ENCODE measurements around the gene SEL1L3. TPM values are rescaled to one million over a fixed set of nuclear protein-coding genes. Genes with fewer than 3 reads are reported as not detected.
"Not testable (repeated sequence)": the region's sequence is repeated elsewhere in the genome, so short reads cannot be mapped to it uniquely, and the experiment has no call there.

Gene SEL1L3
- total RNA-seq, result 10 to 100 TPM in 2 of 9 donors, 1 to 10 TPM in 7; 2.1 to 20.7 (median 3.6) TPM
- 1 to 10 TPM; 1.1 to 2.9 TPM for polyA plus RNA-seq
- long read RNA-seq, donor 1, full-length matches to known transcripts, result 4 of 5 reads
- long read RNA-seq, donor 1, partial matches to known transcripts, result 1 of 5 reads
- long read RNA-seq, donor 1, other reads (novel, unspliced or antisense), result 0 of 5 reads
- long read RNA-seq, donor 2, result 0 reads
- long read RNA-seq, donor 3, full-length matches to known transcripts, result 5 of 7 reads
- long read RNA-seq, donor 3, partial matches to known transcripts, result 2 of 7 reads
- long read RNA-seq, donor 3, other reads (novel, unspliced or antisense), result 0 of 7 reads

DNA sequence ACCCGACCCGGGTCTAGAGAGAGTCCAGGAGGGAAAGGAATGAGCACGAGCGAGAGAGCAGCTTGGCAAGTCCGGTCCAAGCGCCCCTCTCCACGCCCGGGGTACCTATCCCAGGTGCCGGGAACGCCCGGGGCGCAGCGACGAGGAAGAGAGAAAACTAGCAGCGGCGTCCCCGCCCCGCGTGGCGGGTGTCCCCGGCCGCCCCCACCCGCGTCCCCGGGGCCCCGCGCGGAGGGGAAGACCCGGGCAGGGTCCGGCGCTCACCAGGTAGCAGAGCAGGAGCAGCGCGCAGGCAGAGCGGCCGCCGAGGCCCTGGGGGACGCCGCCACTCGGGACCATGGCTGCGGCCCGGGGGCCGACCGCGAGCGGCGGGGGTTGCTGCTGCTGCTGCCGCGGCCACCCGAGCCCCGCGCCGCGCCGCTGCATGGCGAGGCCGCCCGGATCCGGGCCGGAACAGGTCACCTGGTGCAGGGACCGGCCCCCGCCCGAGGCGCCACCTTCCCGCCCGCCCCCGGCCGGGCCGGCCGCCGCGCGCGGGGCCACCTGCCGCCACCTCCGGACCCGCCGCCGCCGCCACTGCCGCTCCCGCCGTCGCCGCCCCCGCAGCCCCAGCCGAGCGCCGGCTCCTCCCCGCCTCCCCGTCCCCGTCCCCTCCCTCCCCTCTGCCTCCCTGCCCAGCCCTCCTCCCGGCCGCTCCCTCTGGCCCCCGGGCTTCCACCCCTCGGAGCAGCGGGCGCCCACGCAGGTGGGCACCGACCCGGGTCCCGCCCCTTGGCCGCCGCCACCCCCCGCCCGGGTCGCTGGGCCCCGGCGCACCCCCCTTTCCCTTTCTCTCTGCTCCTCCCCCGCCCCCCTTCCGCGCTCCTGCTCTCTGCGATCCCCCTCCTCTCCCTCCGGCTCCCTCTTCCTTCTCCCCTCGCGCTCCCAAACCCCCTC, at the start of gene SEL1L3:
SEL1L3 (minus strand) TSS at position 578 of the 936 bp plus-strand sequence; CDS start at position 426, 152 bp downstream.
- Histone ChIP-seq H3K4me3 (peak within 1 kb of the TSS; percentile 62 to 94 (median 76)), H3K9me3 (no peaks in the 10 kb centered on the region), H3K27ac (peak within 1 kb of the TSS in 11 of 12 donors; percentile 25 to 86 (median 68)), H3K4me1 (peaks cover 0 to 43% (median 25%) of the 10 kb centered on the region in 12 donors), H3K36me3 (no peaks in the 10 kb centered on the region), H3K27me3 (no peaks in the 10 kb centered on the region)
- TF ChIP-seq, protein P1, sequence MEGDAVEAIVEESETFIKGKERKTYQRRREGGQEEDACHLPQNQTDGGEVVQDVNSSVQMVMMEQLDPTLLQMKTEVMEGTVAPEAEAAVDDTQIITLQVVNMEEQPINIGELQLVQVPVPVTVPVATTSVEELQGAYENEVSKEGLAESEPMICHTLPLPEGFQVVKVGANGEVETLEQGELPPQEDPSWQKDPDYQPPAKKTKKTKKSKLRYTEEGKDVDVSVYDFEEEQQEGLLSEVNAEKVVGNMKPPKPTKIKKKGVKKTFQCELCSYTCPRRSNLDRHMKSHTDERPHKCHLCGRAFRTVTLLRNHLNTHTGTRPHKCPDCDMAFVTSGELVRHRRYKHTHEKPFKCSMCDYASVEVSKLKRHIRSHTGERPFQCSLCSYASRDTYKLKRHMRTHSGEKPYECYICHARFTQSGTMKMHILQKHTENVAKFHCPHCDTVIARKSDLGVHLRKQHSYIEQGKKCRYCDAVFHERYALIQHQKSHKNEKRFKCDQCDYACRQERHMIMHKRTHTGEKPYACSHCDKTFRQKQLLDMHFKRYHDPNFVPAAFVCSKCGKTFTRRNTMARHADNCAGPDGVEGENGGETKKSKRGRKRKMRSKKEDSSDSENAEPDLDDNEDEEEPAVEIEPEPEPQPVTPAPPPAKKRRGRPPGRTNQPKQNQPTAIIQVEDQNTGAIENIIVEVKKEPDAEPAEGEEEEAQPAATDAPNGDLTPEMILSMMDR (IDR thresholded peaks at IDR 0.05), result no peak
- DNase-seq (peak in 4 of 5 donors; percentile 29 to 72 (median 52)), ATAC-seq (peak in 2 of 4 donors; percentile 21 to 44)
- intact Hi-C loops (cut with DNase I), result loop anchor here in 4 of 10 donors (5.0 to 10.0 kb wide), 2 partner anchors 50 to 52 kb away; partner anchors contain the start of gene SMIM20 (in 4 of the 4)
- WGBS, 4 donors, result 1 to 3% (median 1%) methylated on average over 28 to 115 of the region's 115 CpGs

DNA sequence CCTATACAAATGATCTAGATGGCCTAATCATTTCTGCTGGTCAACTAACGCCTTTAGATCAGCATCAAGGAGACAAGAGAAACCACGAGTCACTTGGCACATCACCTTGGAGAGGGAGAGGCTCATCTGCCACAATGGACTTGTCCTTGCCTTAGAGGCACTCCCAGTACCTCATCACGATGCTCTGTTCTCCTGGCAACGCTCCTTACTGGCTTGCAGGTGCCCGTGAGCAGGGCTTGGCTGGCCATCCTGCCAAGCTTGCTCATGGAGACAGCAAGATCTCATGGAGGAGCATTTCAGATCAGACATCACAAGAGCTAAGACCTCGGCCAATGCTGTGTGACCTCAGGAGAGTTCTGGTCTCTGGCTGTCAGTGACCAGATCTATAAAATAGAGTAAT, 48.6 kb upstream of the SEL1L3 start:
- Histone ChIP-seq H3K27ac (no peak overlapping the region), H3K4me1 (peaks cover 2 to 23% (median 15%) of the 10 kb centered on the region in 12 donors), H3K4me3 (no peak overlapping the region), H3K36me3 (no peaks in the 10 kb centered on the region), H3K27me3 (no peaks in the 10 kb centered on the region), H3K9me3 (no peaks in the 10 kb centered on the region)
- no peak for DNase-seq
- ATAC-seq, result no peak
- intact Hi-C loops (cut with DNase I), result loop anchor here in 5 of 10 donors (5.0 to 10.0 kb wide), 4 partner anchors 47 to 501 kb away; partner anchors contain the start of genes SEL1L3 (in 4 of the 5) and RBPJ (in 1 of the 5)
- TF ChIP-seq, protein P1 (IDR thresholded peaks at IDR 0.05), result no peak
- TF ChIP-seq POLR2A (IDR thresholded peaks at IDR 0.05), result no peak
- WGBS, 4 donors, result 79 to 98% (median 89%) methylated on average over 5 to 6 of the region's 6 CpGs

DNA sequence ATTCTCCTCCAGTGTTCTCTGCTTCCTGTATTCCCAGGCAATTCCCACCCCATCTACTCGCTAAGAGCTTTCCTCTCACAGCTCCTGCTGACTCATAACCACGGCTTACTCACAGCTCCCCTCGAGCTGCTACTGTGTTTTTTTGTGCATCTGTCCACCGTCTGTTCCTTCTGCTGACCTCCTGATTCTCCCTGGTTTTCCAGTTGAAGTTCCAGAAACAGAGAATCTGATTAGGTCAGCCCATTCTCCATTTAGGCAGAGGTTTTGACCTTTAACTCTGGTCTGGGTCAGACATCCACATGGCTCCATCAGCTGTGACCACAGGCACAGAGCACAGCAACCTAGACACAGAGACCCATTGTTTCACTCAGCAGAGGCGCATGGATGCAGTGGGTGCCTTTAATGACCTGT, 45.7 kb upstream of the SEL1L3 start:
- no peak overlapping the region for H3K4me3 ChIP-seq
- H3K27ac ChIP-seq, result no peak overlapping the region
- H3K27me3 ChIP-seq, result no peaks in the 10 kb centered on the region
- H3K9me3 ChIP-seq, result no peaks in the 10 kb centered on the region
- TF ChIP-seq, protein P1 (IDR thresholded peaks at IDR 0.05), result no peak
- no peak for TF ChIP-seq POLR2A (IDR thresholded peaks at IDR 0.05)
- DNase-seq (peak in 1 of 5 donors; percentile 48), ATAC-seq (peak; percentile 24 to 86 (median 60))
- H3K4me1 ChIP-seq, result peaks cover 0 to 7% (median 5%) of the 10 kb centered on the region in 12 donors
- WGBS, 4 donors, result 57 to 69% (median 65%) methylated on average over 5 of the region's 5 CpGs
- intact Hi-C loops (cut with DNase I), result loop anchor here in 1 of 10 donors (10.0 kb wide), 1 partner anchor 464 kb away; no protein-coding TSS in a partner anchor
- H3K36me3 ChIP-seq, result no peaks in the 10 kb centered on the region

DNA sequence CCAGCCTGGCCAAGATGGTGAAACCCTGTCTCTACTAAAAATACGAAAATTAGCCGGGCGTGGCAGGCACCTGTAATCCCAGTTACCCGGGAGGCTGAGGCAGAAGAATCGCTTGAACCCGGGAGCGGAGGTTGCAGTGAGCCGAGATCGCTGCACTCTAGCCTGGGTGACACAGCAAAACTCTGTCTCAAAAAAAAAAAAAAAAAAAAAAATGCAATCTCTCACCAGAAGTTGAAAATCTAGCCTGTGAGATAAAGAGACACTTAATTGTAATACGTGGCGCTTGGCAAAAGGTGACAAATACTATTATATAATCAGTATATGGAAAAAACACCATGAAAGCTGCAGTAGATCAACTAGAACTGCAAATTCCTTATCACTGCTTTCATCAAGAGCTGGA, 43.3 kb upstream of the SEL1L3 start:
- not testable (repeated sequence) for H3K27ac ChIP-seq, H3K27me3 ChIP-seq, H3K4me1 ChIP-seq, ATAC-seq, H3K9me3 ChIP-seq, H3K4me3 ChIP-seq, H3K36me3 ChIP-seq, DNase-seq
- WGBS, 4 donors, result 92 to 97% (median 94%) methylated on average over 11 of the region's 11 CpGs
- intact Hi-C loops (cut with DNase I), result loop anchor here in 1 of 10 donors (10.0 kb wide), 1 partner anchor 461 kb away; no protein-coding TSS in a partner anchor
